CD4-positive, alpha-beta T cell treated with Interleukin-2 at 100 ng/mL for 4 hours (primary cell): Measurements from ENCODE around the gene PYDC1.
"Not testable (repeated sequence)": the region's sequence is repeated elsewhere in the genome, so short reads cannot be mapped to it uniquely, and the experiment has no call there.

Experiments used
- DNase-seq: peaks from one replicate; pipeline ENCODE4 v3.0.0-alpha.2; 2020; ENCODE audit warnings: low spot score

PYDC1 gene

DNA sequence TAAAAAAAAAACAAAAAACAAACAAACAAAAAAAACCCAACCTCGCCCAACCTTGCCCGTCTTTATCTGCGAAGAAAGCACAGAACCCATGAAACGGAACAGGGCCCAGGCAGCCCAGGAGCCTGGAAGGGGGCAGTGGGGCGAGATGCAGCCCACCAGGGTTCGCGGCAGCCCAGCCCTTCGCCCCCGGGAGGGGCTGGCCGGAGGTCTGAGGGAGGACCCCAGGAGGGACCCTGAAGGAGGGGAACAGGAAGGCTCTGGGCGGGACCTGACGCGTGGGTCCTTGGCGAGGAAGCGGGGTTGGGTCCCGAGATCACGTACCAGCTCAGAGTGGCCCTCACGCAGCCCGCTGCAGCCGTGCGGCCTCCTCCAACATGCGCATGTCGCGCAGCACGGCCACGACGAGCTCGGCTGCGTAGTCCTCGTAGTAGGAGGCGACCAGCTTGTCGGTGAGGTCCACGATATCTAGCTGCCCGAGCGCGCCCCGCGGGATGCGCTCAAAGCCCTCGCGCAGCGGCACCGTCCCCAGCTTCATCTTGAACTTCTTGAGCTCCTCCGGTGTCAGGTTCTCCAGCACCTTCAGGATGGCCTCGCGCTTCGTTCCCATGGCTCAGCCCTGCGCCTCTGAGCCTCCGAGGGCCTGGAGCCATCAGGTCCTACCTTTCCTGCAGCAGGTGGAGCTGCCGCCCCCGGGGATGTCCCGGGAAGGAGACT lies at the start of gene PYDC1:
PYDC1 (minus strand) TSS at position 714 of the 714 bp plus-strand sequence; CDS start at position 607, 107 bp downstream.
- no peak for DNase-seq

DNA sequence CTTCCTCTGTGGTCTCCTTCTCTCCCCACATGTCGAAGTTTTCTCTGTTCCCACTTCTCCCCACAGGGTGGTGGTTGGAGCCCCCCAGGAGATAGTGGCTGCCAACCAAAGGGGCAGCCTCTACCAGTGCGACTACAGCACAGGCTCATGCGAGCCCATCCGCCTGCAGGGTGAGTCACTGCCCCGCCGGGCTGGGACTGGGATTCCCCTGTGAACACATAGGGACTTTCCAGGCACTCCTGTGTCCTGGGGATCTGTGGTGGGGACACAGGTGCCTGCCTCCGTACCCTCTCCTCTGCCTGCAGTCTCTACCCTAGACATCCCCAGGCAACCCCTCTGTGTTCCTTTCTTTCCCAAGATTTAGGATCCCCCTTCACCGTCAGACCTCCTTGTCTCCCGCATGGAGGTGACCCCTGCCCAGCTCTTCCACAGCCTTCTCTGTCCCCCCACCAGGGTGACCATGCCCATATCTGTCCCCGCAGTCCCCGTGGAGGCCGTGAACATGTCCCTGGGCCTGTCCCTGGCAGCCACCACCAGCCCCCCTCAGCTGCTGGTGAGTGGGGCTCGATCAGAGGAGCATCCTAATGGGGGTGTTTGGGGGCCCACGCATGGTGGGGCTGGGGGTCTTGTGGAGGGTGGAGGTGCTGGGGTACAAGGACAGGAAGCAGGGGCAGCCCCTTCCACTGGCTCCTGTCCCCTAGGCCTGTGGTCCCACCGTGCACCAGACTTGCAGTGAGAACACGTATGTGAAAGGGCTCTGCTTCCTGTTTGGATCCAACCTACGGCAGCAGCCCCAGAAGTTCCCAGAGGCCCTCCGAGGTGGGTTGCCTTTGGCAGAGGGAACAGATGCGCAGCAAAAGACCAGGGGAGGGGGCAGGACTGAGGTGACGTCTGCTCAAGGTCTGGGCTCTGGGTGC lies 48.7 kb upstream of the PYDC1 start:
- peak; percentile 72 for DNase-seq

DNA sequence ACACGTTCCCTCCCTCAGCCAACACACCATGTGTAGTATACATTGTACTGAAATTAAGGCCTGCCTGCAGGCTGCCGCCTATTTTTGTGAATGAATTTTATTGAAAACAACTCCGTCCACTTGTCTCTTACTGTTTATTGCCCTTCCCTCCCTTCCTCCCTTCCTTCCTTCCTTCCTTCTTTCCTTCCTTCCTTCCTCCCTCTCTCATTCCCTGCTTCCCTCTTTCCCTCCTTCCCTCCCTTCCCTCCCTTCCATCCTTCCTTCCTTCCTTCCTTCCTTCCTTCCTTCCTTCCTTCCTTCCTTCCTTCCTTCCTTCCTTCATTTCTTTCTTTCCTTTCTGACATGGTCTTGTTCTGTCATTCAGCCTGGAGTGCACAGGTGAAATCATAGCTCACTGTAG lies 45.1 kb upstream of the PYDC1 start:
- DNase-seq, result no peak

DNA sequence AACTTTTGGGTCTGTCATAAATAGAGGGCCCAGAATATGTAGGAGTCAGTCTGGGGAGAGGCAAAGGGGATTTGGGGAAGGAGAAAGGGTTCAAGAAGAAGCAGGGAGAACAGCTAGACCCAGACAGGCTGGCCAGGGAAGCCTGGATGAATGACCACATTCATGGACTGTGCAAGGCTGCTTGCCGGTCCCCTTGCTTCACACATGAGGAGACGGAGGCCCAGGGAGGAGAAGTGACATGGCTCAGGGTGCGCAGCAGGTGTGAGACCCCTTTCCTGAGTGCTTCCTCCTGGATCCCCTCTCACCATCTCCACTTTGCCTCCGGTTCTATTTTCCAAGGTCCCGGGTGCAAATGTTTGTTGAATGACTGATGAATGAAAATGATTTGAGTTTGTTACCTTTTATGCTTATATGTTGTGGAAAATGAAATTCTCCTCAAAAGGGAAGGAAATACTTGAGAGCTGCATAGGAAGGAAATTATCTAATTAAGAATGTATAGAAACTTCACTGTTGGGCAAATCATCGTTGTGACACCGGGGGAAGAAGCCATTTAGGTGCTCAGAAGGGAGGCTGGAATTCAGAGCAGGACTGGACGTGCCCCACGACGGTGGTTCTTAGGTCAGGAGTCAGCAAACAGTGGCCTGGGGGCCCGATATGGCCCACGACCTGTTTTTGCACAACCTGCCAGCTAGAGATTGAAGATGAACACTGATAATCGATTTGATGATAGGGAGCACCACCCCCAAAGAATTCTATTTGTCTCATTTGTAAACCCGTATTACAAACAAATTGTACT lies 43.4 kb upstream of the PYDC1 start:
- DNase-seq, result no peak

DNA sequence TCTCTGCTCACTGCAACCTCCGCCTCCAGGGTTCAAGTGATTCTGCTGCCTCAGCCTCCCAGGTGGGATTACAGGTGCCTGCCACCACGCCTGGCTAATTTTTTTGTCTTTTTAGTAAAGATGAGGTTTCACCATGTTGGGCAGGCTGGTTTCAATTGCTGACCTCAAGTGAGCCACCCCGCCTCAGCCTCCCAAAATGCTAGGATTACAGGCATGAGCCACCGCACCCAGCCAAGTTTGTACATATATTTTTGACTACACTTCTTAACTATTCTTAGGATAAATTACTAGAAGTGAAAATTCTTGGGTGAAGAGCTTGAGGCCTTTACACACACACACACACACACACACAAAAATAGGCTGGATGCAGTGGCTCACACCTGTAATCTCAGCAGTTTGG lies 41.4 kb upstream of the PYDC1 start:
- no peak for DNase-seq

DNA sequence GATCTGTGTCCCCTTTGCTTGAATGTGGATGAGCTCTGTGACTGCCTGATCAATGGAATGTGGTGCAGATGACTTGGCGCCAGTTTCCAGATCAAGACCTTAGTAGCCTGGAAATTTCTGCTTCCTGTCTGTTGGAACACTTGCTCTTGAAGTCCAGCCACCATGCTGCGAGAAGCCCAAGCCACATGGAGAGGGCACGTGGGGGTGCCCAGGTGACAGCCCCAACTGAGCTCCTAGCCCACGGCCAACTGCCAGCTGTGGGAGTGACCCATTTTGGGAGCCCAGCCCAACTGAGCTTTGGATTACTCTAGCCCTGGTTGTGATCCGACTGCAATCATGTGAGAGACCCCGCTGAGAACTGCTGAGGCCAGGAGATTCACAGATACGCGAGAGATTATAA lies 39.5 kb upstream of the PYDC1 start:
- no peak for DNase-seq

DNA sequence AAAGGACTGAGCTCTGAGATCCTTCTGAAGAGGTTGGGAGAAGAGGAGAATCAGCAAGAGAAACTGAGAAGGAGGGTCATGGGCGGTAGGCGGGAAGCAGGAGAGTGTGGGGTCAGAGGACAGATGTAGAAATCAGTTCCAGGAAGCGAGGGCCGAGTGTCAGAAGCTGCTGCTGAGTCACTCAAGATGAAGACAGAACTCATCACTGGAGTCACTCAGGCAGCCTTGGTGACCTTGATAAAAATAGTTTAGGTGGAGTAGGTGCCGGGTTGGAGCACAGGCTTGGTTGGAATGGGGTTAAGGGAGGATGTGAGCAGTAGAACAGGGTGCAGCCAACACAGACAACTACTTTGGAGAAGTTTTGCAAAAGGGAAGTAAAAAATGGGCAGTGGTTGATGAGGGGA lies 36.7 kb upstream of the PYDC1 start:
- DNase-seq, result peak; percentile 37

DNA sequence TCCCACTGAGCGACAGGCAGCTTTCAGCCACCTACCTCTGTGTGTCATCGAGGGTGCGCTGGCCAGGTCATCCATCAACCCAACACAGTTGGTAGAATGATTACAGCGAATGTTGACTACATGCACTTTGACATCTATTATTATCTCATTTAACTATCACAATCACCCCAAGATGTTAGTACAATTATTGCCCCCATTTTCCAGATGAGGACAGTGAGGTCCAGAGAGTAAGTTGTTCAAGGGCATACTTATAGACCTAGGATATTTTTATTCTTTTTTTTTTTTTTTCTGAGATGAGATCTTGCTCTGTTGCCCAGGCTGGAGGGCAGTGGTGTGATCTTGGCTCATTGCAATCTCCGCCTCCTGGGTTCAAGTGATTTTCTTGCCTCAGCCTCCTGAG lies 34.5 kb upstream of the PYDC1 start:
- no peak for DNase-seq

DNA sequence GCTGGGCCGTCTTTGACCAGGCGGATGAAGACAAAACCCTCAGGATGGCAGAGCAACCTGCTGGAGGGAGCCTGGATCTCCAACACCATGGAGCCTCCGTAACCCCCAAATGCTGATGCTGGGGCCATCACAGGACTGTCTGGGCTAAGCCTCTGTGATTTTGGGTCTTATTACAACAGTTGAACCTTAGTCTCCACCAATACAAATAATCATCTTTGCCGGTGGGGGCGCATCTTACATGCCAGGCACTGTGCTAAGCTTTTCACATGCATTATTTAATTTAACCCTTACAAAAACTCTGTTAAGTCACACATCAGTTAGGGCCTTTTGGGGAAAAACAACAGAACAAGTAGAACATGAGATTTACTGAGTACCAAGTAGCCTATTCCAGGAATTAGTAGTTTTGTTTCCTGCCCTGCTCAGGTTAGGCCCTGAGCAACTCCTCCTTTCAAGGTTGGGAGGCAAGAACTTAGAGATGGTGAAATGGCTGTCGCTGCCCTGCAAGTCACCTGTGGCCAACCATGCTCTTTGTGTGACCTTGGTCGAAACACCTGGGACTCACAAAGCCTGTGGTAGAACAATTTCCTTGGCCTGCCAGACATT lies 33.9 kb upstream of the PYDC1 start:
- DNase-seq, result no peak

DNA sequence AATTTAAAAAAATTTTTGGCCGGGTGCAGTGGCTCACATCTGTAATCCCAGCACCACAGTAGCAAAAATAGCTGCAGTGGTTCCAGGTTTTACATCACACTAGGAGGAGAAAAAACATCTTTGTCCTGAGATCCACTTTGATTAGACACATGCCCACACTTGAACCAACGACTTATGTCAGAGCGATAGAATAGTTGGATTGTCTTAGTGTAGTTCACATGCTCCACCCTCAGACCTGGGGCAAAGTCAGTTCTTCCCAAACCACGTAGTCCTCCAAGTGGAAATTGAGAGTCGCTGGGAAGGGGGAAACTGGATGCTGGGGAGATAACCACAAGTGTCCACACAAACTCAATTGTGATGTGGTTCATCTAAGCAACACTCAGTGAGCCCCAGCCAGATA lies 31.4 kb upstream of the PYDC1 start:
- DNase-seq, result no peak

DNA sequence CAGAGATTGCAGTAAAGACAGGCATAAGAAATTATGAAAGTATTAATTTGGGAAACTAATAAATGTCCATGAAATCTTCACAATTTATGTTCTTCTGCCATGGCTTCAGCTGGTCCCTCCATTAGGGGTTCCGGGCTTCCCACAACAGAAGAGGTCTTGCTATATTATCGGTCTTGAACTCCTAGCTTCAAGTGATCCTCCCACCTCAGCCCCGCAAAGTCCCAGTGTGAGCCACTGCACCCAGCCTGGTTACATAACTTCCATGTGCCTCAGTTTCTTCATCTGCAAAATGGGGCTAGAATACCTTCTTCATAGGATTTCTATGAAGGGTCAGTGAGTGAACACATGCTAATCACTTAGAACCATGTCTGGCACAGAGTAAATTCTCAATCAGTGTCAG lies 29.4 kb upstream of the PYDC1 start:
- DNase-seq, result no peak

DNA sequence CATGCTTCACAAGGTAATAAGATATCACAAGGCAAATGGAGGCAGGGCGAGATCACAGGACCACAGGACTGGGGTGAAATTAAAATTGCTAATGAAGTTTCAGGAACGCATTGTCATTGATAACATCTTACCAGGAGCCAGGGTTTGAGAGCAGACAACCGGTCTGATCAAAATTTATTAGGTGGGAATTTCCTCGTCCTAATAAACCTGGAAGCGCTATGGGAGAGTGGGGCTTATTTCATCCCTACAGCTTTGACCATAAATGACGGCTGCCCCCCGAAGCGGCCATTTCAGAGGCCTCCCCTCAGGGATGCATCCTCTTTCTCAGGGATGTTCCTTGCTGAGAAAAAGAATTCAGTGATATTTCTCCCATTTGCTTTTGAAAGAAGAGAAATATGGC lies 28.7 kb upstream of the PYDC1 start:
- not testable (repeated sequence) for DNase-seq

DNA sequence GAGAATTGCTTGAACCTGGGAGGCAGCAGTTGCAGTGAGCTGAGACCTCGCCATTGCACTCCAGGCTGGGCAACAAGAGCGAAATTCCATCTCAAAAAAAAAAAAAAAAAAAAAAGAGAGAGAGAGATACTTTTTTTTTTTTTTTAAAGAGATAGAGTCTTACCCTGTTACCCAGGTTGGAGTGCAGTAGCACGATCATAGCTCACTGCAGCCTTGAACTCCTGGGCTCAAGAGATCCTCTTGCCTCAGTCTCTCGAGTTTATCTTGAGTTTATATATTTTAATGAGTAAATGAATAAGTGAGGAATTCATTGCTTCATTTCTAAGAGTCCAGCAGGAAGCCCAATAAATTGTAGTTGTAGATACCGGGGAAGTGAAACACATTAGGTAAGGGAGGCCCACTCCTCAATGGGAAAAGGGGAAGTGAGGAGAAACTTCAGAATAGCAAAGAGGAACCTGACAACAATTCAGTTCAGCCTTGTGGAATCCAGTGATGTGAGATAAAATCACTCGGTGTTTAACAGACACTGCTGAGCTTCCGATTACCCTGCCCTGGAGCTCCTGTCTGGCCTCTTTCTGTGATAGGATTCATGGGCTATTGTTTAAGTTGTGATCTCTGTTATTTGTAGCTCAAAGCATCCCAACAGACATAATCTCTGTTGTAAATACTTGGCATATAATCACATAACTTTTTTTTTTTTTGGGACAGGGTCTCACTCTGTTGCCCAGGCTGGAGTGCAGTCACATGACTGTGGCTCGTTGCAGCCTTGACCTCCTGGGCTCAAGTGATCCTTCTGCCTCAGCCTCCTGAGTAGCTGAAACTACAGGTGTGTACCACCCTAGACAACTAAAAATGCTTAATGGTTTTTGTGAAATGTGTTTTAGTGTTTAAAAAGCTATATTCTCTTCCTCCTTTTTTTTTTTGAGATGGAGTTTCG lies 27.1 kb upstream of the PYDC1 start:
- DNase-seq, result no peak

DNA sequence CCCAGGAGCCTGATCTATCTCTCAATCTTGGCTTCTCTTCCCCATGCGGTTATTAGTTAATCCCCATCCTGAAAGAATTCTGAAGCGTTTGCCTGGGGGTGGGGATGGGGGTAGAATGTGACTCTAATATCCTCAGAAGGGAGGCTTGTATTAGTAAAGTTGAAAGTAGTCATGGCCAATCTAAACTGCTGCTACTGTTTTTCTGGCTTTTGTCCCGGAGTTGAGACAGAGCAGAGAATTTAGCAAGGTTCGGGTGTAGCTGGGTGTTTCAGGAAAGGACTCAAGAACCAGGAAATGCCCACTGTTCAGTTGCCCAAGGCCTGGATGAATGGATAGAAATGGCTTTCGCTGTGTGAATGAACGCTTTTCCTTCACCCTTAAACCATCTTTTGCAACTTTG lies 25.3 kb upstream of the PYDC1 start:
- DNase-seq, result no peak

DNA sequence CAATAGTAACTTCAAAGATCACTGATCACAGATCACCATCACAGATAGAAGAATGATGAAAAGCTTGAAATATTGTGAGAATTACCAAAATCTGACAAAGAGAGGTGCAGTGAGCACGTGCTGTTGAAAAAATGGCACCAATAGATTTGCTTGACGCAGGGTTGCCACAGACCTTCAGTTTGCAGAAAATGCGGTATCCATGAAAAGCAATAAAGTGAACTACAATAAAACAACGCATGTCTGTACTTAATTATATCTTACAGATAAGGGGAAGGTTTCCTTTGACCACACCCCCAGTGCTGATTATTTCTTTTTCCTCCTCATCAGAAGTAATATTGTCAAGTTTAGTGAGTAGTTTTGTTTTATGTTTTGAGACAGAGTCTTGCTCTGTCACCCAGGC lies 21.1 kb upstream of the PYDC1 start:
- no peak for DNase-seq

DNA sequence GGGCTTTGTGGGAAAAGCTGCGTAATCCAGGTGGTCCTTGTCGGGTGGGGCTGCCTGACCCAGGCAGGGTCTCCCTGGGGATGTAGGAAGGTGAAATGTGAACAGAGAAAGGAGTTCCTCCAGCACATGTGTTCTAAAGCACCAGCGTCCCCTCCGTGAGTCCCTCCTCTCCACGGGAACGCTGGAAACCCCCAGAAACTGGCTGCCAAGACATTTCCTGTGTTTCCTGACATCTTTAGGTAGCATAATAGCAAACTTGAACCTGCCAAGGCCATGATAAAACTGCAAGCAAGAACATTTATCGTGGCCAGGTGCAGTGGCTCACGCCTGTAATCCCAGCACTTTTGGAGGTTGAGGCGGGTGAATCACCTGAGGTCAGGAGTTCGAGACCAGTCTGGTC lies 12.6 kb upstream of the PYDC1 start:
- DNase-seq, result no peak

DNA sequence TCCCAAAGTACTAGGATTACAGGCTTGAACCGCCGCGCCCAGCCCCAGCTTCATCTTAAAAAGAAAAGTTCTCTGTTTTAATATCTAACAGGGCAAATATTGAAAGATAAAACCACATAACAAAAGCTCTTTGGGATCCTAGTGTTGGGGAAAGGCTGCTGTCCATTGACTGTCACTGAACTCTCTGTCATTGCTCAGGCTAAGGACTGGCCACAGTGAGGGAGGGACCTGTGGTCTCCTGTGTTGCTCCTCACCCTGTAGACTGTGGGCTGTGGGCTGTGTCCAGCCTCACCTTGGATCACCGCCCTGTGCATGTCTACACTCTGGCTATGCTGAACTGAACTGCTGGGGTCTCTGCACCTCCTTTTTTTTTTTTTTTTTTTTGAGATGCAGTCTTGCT lies 11.3 kb upstream of the PYDC1 start:
- no peak for DNase-seq

DNA sequence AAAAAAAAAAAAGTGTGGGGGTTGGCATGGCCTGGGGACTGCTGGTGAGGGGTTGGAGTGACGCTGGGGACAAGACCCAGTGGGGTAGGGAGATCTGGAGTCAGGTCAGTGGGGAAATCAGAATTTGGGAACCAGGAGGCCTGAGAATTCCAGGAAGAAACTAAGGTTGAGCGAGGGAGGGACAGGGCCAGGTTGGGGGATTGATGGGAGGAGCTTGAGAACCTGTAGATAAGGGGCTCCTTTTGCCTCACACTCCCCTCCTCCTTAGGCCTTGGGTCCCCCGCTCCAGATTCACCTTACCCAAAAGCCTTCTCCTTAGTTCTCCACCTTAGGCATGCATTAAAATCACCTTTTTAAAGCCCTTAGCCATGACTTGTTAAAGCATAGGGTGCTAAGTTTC lies 8.3 kb upstream of the PYDC1 start:
- no peak for DNase-seq

DNA sequence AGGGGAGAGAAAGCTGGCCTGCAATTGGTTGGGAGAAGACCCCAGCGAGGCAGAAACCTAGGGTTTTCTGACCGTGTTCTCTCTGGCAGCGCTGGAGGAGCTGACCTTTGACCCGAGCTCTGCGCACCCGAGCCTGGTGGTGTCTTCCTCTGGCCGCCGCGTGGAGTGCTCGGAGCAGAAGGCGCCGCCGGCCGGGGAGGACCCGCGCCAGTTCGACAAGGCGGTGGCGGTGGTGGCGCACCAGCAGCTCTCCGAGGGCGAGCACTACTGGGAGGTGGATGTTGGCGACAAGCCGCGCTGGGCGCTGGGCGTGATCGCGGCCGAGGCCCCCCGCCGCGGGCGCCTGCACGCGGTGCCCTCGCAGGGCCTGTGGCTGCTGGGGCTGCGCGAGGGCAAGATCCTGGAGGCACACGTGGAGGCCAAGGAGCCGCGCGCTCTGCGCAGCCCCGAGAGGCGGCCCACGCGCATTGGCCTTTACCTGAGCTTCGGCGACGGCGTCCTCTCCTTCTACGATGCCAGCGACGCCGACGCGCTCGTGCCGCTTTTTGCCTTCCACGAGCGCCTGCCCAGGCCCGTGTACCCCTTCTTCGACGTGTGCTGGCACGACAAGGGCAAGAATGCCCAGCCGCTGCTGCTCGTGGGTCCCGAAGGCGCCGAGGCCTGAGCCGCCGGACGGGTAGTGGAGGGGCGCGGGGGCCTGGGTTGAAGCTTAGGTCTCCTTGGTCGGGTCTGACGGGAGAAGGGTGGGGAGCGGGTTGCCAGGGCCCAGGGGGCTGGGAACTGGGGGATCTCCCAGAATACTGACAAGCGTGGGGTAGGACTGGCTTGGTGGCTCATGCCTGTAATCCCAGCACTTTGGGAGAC lies 7.4 kb upstream of the PYDC1 start:
- DNase-seq, result no peak

DNA sequence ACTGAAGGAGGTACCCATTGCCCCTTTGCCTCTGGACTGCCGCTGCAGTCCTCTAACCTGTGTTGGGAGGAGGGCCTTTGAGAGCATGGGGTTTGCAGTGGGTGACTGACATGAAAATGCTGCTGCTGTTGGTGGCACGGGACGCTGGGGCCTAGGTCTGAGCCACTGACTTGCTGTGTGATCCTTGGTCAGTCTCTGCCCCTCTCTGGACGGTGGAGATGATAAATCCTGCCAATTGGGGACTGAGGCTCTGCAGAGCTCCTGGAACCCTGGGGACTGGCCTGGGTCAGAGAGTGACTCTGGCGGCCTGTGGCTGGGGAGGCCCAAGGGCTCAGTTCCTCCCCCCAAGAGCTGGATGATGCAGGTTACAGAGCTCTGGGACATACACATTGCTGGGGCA lies 6.1 kb upstream of the PYDC1 start:
- DNase-seq, result no peak
